DND-41 (cell line): ENCODE data around the gene MCM5.

Source experiments
- CTCF ChIP-seq: IDR thresholded peaks from 2 replicates; pipeline ENCODE4 v1.5.1; 2012; ENCODE audit warnings: borderline replicate concordance, low read length, moderate library complexity, mild to moderate bottlenecking; ENCODE audit not compliant: poor library complexity, severe bottlenecking; ENCODE audit errors: extremely low read depth
- EZH2 ChIP-seq: IDR thresholded peaks from 3 replicates; pipeline ENCODE4 v1.6.1; 2012; ENCODE audit warnings: borderline replicate concordance, low read depth, mild to moderate bottlenecking, moderate library complexity, low read length, inconsistent platforms; ENCODE audit not compliant: severe bottlenecking

DNA sequence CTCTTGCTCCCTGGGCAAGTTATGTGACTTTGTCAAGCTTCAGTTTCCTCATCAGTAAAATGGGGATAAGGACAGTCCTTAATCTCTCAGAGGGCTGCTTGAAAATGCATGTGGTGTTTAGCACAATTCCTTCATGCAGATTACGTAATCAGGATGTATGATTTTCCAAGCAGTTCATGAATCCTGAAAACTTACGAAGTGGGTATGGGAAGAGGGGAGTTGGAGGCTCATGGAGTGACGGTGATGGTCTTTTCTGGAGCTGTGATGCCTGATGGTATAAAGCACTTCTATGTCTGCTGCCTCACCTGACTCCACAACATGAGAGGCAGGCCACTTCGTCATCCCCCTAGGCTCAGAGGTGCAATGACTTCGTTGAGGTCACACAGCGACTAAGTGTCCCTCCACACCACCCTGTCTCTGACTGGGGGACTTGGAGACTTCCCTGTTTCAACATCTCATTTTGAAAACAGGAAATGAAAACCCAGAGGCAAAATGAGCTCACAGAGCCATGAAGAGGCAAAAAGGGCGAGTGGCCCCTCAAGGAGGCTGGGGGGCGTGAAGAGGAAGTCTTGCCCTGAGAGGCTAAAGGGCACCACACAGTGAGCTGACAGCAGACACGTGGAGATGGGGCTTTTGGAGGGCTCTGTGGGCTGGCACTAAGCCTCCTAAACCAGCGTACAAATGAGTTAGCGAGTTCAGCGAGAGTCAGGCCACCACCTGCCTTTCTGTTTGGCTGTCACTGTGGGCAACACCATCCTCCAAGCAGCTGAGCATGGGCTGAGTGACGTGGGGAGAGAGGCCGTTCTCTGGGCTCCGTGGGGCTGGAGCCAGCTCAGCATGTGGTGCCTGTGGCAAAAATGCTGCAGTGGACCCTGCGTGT lies 10.1 kb downstream of the MCM5 start:
- TF ChIP-seq EZH2 (no peak), CTCF (no peak)
